ENCODE results near the gene THADA.

- TF ChIP-seq POLR2A (IDR thresholded peaks at IDR 0.05), result no peak
- TF ChIP-seq CTCF (IDR thresholded peaks at IDR 0.05), result no peak
Observed at GRCh38 chr2:43419243-43419642, 176.6 kb downstream of the THADA start.

Data from upper lobe of left lung (tissue), 4 donors.